ENCODE data around the gene KCNH8. TPM values are rescaled to one million over a fixed set of nuclear protein-coding genes. Genes with fewer than 3 reads are reported as not detected.

KCNH8 gene
- total RNA-seq, 1 donor from 2014 or later, result 1.5 TPM

DNA sequence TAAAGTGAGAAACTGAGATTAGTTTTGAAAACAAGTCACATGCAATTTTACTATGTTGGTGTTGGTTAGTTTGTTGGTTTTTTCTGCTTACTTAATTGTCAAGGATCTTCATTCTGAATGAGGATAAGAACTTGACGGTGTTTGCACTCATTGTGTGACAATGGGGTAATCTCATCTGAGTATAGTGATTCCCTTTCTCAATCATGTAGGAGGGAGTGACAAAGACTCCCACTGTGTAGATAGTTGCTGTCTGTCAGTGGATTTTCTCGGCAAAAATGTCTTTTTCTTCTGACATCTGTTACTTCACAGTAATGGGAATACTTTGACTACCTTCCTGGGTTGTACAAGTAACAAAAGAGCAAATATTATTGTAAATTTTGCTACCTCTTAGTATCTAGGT, 23.5 kb downstream of the KCNH8 start:
- intact Hi-C loops (cut with micrococcal nuclease), result no loop called here

DNA sequence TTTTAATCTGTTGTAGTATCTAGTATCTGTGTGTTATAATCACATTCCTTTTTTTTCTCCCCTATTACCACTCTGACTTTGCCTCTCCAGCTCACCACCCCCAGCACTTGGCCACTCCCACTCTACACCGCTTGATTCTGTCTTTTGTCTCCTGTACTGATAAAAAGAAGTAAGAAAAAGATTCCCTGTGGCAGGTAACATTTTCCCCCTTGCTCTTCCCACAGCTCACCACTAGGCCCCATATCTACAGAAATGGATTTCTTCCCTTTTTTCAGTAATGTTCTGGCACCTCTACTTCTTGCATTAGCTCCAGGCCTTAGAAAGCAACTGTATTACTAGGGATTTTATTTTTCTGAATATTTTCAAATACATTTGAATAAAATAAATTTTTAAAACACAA, 25.6 kb downstream of the KCNH8 start:
- Mint-ChIP-seq H3K27ac (no peak overlapping the region), H3K36me3 (ENCODE audit: low read depth) (no peaks in the 10 kb centered on the region), H3K4me1 (no peaks in the 10 kb centered on the region), H3K4me3 (no peak overlapping the region), H3K9me3 (no peaks in the 10 kb centered on the region), H3K27me3 (peaks cover 4% of the 10 kb centered on the region)
- TF ChIP-seq, protein P1, sequence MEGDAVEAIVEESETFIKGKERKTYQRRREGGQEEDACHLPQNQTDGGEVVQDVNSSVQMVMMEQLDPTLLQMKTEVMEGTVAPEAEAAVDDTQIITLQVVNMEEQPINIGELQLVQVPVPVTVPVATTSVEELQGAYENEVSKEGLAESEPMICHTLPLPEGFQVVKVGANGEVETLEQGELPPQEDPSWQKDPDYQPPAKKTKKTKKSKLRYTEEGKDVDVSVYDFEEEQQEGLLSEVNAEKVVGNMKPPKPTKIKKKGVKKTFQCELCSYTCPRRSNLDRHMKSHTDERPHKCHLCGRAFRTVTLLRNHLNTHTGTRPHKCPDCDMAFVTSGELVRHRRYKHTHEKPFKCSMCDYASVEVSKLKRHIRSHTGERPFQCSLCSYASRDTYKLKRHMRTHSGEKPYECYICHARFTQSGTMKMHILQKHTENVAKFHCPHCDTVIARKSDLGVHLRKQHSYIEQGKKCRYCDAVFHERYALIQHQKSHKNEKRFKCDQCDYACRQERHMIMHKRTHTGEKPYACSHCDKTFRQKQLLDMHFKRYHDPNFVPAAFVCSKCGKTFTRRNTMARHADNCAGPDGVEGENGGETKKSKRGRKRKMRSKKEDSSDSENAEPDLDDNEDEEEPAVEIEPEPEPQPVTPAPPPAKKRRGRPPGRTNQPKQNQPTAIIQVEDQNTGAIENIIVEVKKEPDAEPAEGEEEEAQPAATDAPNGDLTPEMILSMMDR (IDR thresholded peaks at IDR 0.05), result no peak
- POLR2A ChIA-PET, result no interaction called here
- ATAC-seq (ENCODE audit: low read depth), result no peak
- DNase-seq, result no peak
- CTCF ChIA-PET, result no interaction called here
- intact Hi-C loops (cut with micrococcal nuclease), result no loop called here

More for the DNA sequence above, 23.5 kb downstream of the KCNH8 start:
- TF ChIP-seq, protein P1 (IDR thresholded peaks at IDR 0.05), result no peak
- CTCF ChIA-PET, result no interaction called here
- no peak for ATAC-seq (ENCODE audit: low read depth)
- Mint-ChIP-seq H3K27ac (no peak overlapping the region), H3K36me3 (ENCODE audit: low read depth) (no peaks in the 10 kb centered on the region), H3K4me3 (no peak overlapping the region), H3K4me1 (no peaks in the 10 kb centered on the region), H3K27me3 (peaks cover 4% of the 10 kb centered on the region), H3K9me3 (no peaks in the 10 kb centered on the region)
- no peak for DNase-seq
- POLR2A ChIA-PET, result no interaction called here

DNA sequence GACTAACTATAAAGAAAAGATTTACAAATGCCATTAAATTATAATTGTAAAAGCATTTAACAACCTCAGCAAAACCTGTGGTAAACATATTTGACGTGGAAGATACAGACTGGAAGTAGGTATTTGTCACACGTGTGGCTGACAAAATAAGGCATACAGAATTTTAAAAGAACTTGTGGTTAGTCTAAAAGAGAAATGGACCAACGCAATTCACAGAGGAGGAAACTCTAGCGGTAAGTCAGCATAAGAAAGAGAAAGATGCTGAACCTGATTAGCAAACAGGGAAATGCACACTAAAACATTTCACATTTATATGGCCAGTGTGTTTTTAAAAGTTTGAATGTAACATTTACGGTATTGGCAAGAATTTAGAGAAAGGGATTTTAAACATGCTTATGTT, 35.3 kb downstream of the KCNH8 start:
- H3K27me3 Mint-ChIP-seq, result peaks cover 2% of the 10 kb centered on the region
- no peaks in the 10 kb centered on the region for H3K9me3 Mint-ChIP-seq
- ATAC-seq (ENCODE audit: low read depth) (no peak), DNase-seq (no peak)
- no peaks in the 10 kb centered on the region for H3K36me3 Mint-ChIP-seq (ENCODE audit: low read depth)
- POLR2A ChIA-PET, result no interaction called here
- TF ChIP-seq, protein P1 (IDR thresholded peaks at IDR 0.05), result no peak
- H3K4me1 Mint-ChIP-seq, result peaks cover 5% of the 10 kb centered on the region
- CTCF ChIA-PET, result no interaction called here
- H3K27ac Mint-ChIP-seq, result no peak overlapping the region
- no peak overlapping the region for H3K4me3 Mint-ChIP-seq
- intact Hi-C loops (cut with micrococcal nuclease), result no loop called here

DNA sequence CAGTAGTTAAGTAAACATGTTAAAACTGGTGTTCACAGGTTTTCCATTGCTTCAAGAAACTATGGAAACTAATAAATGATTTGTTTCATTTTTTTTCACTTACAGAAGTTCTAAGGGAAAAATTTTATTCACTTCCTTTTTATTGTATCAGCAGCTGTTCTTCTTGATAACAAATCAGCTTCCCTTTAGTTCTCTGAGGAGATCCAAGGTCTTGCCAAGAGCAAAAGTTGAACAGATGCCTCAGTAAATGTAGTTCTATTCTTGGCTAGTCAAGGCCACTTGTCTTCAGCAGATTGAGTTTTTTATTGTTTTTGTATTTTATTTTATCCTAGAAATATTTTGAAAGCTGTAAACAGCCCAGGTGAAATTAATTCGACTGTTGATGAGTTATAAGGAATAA, 41.8 kb downstream of the KCNH8 start:
- Mint-ChIP-seq H3K9me3 (no peaks in the 10 kb centered on the region), H3K4me1 (peaks cover 3% of the 10 kb centered on the region), H3K4me3 (no peak overlapping the region), H3K27ac (no peak overlapping the region), H3K36me3 (ENCODE audit: low read depth) (no peaks in the 10 kb centered on the region), H3K27me3 (no peaks in the 10 kb centered on the region)
- intact Hi-C loops (cut with micrococcal nuclease), result no loop called here
- DNase-seq (no peak), ATAC-seq (ENCODE audit: low read depth) (no peak)
- CTCF ChIA-PET, result interaction anchor here (0.9 kb wide), 1 partner anchor 25 kb away, joined by 3 read pairs; no protein-coding TSS in a partner anchor
- TF ChIP-seq, protein P1 (IDR thresholded peaks at IDR 0.05), result no peak
- POLR2A ChIA-PET, result no interaction called here

DNA sequence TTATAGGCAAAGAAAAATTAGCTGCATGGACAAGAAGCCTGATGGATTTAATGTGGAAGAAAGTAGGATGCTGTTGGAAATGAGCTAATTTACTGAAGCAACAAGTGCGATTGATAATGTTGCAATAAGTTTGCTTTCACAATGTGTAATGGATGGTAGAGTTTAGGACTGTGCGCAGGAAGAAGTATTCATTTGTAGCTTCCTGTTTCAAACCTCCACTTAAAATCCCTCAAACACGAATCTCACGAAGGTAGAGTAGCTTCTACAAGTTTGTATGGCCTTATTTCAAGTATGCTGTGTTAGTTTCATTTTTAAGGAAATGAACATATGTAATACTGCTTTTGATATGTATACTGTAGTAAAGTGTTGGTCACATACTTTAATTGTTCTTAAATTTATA, 42.3 kb downstream of the KCNH8 start:
- POLR2A ChIA-PET, result no interaction called here
- H3K27me3 Mint-ChIP-seq, result no peaks in the 10 kb centered on the region

More for the DNA sequence above, 42.3 kb downstream of the KCNH8 start:
- no peaks in the 10 kb centered on the region for H3K36me3 Mint-ChIP-seq (ENCODE audit: low read depth)
- no peak overlapping the region for H3K27ac Mint-ChIP-seq
- intact Hi-C loops (cut with micrococcal nuclease), result no loop called here
- TF ChIP-seq, protein P1 (IDR thresholded peaks at IDR 0.05), result no peak
- CTCF ChIA-PET, result interaction anchor here (0.9 kb wide), 1 partner anchor 24 kb away, joined by 3 read pairs; no protein-coding TSS in a partner anchor
- peaks cover 3% of the 10 kb centered on the region for H3K4me1 Mint-ChIP-seq
- H3K4me3 Mint-ChIP-seq, result no peak overlapping the region
- H3K9me3 Mint-ChIP-seq, result no peaks in the 10 kb centered on the region
- ATAC-seq (ENCODE audit: low read depth) (no peak), DNase-seq (no peak)

Measured in activated B cell treated with CpG ODN at 0.5 μM for 24 hours (primary cell).